Measurements from ENCODE around the gene HMBS.
"Not testable (repeated sequence)": the region's sequence is repeated elsewhere in the genome, so short reads cannot be mapped to it uniquely, and the experiment has no call there.

GRCh38 chr11:119139276-119139675 lies 54.6 kb downstream of the HMBS start:
- TF ChIP-seq CTCF, POLR2A (IDR thresholded peaks at IDR 0.05): not testable (repeated sequence)

Data from uterus (tissue), 2 donors.